Stimulated activated CD4-positive, alpha-beta T cell treated with anti-CD3 and anti-CD28 coated beads, Interleukin-15, amount 100 ng/mL, for 48 hours (primary cell): Measurements from ENCODE around the gene TSPEAR.
"Not testable (repeated sequence)": the region's sequence is repeated elsewhere in the genome, so short reads cannot be mapped to it uniquely, and the experiment has no call there.

Source experiments
- DNase-seq, 2 donors: peaks; one replicate each; pipeline ENCODE4 v3.0.0-alpha.2; 2020; ENCODE audit warnings: low read depth in 2 of 2

The TSPEAR gene

DNA sequence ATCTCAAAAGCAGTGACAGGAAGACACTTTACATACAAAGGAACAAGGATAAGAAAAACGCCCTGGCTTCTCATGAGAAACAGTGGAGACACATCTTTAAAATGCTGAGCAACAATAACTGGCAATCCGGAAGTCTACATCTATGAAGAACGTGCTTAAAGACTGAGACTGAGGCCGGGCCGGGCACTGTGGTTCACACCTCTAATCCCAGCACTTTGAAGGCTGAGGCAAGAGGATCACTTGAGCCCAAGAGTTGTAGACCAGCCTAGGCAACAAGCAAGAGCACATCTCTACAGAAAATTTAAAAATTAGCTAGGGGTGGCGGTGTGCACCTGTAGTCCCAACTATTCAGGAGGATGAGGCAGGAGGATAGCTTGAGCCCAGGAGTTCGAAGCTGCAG, 27.3 kb downstream of the TSPEAR start:
- DNase-seq: no peak

DNA sequence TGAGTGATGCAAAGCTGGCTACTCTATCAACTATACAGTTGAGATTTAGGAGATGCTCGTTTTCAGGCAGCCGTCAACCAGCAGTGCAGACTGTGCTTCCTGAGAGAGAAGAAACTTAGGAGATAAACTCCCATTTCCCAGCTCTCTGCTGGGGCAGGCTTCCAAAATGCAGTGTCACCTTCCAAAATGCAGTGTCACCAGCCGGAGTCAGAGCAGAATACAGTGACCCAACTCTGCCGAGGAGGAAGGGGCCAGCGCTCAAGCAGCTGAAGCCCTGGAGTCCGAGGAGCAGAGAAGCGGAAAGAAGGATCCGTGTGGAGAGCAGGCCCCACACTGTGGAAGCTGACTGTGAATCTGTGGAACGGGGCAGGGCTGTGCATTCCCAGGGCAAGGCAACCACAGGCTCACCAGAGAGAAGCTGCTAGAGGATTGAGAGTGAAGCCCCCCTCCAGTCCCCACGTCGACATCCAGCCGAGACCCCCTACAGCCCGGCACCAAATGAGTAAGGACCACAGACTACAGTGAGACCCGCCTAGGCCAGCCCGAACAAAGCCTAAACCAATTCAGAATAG, 28.7 kb downstream of the TSPEAR start:
- DNase-seq: no peak

DNA sequence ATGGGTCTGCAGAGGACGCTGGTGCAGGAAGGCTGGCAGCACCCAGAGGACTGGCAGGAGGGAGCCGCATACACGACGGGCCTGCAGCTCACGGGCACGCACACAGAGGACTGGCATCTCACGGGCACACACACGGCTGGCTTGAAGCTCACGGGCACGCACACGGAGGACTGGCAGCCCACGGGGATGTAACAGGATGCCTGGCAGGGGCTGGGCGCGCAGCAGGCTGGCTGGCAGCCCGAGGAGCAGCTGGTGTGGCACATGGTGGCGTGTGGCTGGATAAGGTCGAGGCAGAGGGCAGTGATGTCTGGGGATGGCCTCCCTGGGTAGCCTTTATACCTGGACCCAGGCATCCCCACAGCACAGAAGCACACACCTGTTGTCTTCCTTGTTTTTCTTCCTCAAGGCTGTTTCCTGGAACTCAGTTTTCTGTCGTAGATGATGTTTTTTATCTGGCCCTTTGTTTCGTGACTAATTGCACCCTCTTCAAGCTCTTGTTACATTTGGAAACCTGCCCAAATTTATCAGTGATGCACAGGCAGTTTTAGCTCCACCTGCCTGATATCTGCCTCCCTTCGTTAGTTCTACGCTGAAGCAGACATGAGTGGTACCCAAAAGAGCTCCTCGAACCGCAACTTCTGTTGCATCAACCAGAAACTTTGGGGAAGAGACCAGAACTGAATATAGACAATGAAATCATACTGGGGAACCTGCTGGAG, 29.4 kb downstream of the TSPEAR start, which contains the start of gene KRTAP12-1:
Gene KRTAP12-1 (minus strand): TSS at position 303 of the 719 bp plus-strand sequence. CDS start 40 bp downstream, at position 263.
- DNase-seq: no peak

DNA sequence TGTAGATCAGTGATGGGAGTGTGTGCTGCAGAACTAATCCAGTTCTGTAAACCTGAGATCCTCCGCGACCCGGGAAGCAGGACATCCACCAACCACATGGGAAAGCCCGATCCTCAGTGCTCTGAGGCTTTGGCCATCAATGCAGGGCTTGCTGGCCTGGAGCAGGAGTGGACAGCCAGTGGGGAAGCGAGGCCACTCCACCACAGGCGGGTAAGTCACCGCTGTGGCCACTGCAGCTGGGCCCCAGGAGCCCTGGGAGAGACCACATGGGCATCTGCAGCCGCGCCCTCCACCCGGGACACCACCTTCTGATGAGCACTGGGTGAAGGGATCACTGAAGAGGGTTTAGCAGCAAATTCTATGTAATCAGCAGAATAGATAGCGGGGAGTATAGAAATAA, 30.2 kb downstream of the TSPEAR start:
- no peak for DNase-seq

DNA sequence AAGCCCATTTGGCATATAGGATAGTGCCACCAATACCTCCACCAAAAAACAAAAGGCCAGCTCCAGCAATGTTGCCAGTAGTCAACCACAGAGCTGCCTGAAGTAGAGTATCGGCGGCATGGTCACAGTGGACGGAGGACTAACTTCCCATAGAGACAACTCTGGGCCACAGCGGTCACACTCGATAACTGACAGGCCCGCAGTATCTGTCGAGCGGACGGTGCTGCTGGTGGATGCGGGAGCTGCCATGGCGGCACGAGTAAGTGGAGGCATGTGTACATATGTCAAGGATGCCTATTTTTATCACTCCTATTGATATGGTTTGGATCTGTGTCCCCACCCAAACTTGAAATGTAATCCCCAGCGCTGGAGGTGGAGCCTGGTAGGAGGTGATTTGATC, 33.5 kb downstream of the TSPEAR start:
- DNase-seq: no peak

DNA sequence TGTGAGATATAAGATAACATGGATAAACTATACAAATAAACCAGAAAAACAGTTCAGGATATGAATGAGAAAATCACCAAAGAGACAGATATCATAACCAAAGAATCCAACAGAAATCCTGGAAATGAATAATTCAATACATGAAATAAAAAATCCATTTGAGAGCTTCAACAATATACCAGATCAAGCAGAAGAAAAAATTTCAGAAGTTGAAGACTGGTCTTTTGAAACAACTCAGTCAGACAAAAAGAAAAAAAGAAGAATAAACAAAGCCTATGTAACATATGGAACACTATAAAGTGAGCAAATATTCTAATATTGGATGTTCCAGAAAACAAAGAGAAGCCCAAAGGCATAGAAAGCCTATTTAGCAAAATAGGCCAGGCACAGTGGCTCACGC, 39.5 kb downstream of the TSPEAR start:
- no peak for DNase-seq

DNA sequence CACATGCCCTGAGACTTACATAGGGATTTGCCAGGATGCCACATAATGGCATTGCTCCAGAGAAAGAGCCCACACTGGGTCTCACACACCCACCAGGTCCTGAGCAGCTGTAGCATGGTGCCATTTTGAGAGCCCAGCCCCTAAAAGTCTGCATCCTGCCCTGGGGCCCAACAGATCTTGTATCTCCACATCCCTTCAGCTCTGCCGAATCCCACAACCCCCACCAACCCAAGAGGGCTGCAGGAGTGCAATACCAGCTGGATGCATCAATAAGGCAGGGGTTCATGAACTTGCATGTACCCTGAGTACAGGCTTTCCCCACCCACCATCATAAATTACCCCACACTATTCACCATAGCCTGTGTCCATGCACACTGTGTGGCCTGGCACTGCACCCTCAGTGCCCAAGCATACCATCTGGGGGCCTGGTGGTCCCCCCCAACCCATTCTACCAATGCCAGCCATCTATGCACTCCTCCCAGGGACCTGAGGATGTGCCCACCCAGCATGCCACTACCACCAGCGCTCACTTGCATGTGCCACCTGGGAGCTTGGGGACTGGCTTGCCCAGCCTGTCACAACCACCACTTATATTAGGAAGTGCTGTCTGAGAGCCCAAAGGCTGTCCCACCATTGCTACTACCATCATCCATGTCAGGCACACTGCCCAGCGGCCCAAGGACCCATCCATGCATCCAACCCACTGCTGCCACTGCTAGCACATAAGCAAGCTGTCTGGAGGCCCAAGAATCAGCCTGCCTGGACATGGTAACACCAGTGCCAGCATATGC, 40.5 kb downstream of the TSPEAR start:
- DNase-seq: no peak

DNA sequence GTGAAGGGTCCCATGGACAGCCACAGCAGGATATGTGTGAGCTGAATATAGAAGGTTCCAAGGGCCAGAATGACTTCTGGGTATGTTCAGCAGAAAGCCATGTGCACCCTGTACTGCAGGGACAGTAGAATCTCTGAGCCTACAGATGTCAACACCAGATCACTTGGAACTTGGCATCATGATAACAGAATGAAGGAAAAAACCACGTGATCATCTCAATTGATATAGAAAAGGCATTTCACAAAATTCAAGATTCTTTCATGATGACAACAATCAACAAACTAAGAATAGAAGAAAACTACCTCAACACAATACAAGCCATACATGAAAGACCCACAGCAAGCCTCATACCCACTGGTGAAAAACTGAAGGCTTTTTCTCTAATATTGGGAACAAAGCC, 43.8 kb downstream of the TSPEAR start:
- DNase-seq: no peak

DNA sequence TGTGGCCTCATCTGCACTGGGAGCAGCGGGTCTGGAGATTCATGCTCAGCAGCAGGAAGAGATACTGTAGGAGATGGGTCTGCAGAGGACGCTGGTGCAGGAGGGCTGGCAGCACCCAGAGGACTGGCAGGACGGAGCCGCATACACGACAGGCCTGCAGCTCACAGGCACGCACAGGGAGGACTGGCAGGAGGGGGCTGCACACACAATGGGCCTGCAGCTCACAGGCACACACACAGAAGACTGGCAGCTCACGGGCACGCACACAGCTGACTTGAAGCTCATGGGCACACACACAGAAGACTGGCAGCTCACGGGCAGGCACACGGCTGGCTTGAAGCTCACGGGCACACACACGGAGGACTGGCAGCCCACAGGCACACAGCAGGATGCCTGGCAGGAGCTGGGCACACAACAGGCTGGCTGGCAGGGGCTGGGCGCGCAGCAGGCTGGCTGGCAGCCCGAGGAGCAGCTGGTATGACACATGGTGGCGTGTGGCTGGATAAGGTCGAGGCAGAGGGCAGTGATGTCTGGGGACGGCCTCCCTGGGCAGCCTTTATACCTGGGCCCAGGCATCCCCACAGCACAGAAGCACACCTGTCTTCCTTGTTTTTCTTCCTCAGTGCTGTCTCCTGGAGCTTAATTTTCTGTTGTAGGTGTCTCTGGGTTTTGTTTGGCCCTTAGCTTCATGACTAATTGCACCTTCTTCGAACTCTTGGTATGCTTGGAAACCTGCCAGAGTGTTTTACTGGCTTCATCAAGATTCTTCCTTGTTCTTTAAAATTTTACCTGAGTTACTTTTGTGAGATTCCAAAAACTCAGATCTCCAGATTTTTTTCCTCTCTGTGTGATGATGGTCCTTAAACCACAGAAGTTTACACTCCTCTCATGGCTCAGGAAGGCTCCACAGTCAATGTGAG, 44.7 kb downstream of the TSPEAR start, which contains the start of gene KRTAP12-2:
Gene KRTAP12-2 (minus strand): TSS at position 527 of the 920 bp plus-strand sequence. CDS start 41 bp downstream, at position 486.
- DNase-seq: no peak

DNA sequence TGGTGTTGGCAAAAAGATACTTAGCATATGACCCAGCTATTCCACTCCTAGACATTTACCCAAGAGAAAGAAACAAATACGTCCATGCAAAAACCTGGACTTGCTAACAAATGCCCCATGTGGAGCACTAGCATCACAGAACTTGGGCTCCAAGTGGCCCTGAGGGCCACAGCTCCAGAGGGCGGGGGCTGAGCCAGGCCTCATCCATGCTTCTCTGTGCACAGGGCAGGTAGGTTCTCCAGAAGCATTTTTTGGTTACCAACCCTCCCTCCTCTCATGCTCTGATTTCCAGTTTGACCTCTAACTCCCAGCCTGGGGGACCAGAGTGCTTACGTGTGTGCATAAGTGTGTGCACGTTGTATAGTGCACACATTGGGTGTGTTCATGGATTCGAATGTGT, 46.7 kb downstream of the TSPEAR start:
- no peak for DNase-seq

DNA sequence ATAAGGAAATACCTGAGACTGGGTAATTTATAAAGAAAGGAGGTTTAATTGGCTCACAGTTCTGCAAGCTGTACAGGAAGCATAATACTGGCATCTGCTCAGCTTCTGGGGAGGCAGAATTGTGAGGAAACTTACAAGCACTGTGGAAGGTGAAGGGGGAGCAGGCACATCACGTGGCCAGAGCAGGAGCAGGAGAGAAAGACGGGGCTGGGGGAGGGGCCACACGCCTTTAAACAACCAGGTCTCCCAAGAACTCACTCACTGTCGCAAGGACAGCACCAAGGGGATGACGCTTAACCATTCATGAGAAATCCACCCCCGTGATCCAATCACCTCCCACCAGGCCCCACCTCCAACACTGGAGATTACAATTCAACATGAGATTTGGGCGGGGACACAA, 49.8 kb downstream of the TSPEAR start:
- not testable (repeated sequence) for DNase-seq

DNA sequence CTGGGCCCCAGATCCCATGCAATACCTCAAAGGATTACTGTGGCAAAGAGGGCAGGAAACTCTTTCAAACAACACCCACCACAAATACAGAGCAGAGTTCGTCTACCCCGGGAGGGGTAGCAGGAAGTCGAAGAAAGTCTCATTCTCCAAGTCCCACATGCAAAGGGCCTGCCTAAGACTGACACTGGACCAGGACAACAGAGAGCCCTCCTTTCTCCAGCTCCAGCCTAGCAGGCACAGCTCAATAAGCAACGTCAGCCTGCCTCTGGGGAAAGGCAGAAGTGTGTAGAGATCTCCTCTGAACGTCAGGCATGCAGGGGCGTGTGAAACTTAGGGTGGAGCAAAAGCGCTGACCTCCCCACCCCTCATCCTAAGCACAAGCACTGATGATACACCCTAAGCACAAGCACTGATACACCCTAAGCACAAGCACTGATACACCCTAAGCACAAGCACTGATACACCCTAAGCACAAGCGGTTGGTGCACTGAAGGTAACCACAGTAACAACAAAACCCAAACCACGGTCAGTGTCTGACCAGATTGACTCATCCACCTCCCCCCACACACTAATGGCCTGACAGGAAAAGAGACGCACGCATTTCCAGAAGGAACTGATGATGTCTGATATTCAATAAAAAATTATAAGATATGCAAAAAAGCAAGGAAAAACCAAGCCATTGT, 52.3 kb downstream of the TSPEAR start:
- DNase-seq: no peak

DNA sequence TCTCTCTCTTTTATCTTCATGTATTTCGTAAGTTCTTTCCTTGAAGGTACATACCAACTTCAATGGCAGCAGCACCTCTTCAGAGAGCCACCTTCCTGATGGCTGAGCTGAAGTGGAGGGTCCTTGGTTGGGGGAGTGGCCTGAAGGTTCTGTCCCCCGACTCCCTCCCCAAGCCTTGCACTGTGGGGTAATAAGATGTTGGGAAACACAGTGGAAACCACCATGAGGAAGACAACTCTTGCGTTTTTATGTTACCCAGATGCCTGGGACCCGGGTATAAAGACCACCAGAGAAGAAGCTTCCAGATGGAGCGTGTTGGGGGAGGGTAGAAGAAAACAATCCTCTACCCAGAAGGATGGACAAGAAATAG, 52.8 kb downstream of the TSPEAR start:
- no peak for DNase-seq

DNA sequence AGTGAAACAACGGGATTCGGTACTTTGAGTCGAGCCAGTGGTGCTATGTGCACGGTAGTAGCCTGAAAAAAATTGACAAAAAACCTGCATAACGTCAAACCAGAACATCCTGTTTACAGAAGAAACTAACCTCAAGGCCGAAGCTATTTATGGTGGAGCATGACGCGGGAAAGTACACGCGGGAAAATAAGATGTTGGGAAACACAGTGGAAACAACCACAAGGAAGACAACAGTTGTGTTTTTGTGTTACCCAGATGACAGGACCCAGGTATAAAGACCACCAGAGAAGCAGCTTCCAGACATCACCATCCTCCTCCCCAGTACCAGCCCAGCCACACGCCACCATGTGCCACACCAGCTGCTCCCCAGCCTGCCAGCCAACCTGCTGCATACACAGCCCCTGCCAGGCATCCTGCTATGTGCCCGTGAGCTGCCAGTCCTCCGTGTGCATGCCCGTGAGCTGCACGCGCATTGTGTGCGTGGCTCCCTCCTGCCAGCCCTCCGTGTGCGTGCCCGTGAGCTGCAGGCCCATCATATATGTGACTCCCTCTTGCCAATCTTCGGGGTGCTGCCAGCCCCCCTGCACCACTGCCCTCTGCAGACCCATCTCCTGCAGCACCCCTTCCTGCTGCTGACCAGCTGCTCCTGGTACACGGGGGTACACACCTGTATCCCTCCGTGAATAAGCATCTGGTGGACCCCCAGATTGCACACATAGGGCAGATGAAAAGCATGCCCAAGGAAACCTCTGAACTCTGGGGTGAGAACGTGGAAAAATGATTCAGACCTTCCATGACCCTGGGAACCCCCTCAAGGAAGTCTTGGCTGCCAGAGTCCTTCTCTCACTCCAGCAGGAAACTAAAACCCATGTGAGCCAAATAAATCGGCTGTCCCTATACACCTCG, 53.5 kb downstream of the TSPEAR start, which contains the start of gene KRTAP12-3:
Gene KRTAP12-3 (plus strand): TSS at position 298 of the 906 bp plus-strand sequence. CDS start 48 bp downstream, at position 346.
- DNase-seq: no peak

DNA sequence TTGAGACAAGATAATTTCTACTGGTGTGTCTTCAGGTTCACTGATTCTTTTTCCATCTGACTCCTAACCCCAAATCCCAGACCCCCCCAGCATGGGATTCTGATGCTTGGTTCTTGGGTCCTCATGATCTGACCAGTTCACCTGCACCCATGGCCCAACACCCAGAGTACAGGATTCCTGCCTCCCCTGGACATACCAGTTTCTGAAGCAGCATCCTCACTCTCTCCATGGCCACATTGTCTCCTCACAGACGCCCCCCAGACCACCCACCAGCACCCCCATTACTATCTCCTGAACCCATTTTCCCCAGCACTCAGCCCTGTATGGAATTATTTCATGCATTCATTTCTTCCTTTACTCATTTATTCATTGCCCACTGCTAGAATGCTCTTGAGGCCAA, 54.5 kb downstream of the TSPEAR start:
- DNase-seq: no peak

DNA sequence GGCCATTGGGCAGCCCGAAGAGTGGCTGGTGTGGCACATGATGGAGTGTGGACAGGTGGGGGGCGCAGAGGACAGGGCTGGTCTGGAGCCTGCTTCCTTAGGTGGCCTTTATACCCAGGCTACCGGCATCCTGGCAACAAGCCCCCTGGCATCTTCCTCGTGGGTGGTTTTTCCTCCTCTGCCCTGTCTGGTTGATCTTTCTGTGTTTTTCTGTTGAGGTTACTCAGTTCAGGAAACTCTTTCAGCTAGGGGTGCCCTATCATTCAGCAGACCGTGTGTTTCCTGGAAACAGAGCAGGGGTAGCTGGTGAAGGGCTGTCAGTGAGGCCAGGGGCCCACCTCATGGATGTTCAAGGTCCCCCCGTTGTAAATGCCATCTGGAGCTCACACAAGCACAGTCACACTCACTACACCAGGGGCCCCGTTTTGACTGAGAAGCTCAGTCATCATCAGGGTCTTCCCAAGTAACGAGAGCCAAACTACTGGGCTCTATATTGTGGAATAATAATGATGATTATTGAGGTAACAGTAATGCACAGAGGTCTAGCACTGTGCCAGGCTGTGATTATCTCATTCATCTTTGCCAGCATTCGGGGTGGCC, 56.7 kb downstream of the TSPEAR start, which contains the start of gene KRTAP12-4:
Gene KRTAP12-4 (minus strand): TSS at position 84 of the 600 bp plus-strand sequence. CDS start 45 bp downstream, at position 39.
- DNase-seq: no peak

DNA sequence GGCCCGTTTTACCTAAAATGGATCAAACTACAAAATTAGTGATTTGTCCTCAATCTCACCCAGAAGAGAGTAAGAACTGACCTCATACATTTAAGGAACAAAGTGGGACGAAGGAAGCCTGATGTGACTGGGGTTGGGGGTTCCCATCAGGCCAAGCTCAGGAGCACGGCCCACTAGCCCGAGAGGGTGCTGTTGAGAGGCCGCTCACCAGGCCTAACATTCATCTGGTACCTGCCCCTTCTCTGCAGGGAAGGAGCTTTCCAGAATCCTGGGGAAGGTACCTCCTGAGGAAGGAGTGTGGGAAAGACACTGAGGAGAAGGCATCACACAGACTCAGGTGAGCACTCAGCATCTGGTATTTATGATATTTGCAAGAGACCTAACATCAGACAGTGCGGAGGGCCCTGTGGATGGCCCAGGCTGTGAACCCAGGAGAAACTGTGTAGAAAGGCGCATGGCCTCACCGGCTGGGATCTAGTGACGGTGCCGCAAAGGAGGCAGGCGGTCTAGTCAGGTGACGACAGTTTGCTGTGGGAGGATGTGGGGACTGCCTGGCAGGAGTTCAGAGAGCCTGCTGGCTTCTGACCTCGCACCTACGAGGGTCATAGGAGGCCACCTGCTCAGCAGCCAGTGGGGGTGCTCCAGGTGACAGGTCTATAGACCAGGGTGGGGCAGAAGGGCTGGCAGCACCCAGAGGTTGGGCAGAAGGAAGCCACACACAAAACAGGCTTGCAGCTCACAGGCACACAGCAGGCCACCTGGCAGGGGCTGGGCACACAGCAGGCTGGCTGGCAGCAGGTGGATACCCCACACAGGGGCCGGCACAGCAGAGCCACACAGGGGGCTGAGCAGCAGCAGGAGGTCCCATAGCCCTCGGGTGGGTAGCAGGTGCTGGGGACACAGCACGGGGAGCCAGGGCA, 57.5 kb downstream of the TSPEAR start:
- DNase-seq: no peak

DNA sequence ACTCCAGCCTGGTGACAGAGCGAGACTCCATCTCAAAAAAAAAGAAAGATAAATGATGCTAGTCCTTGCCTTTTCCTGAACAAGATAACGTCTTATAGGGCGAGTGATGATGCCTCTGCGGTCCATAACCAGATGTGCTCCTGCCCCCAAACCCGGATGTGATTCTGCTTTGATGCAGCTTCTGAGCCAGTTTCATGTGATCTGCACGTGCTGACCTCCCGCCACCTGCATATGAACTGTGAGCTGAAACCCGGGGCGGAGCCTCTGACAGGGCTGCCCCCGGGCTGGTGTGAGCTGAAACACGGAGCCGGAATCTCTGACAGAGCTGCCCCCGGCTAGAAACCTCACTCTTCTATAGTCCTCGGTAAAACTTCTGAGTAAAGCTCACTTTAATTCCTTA, 58.2 kb downstream of the TSPEAR start:
- no peak for DNase-seq
